ENCODE results near the gene CCDC33. TPM values are rescaled to one million over a fixed set of nuclear protein-coding genes. Genes with fewer than 3 reads are reported as not detected.

Gene CCDC33
- total RNA-seq, 1 experiment from 2014 or later = 0.15 TPM

DNA sequence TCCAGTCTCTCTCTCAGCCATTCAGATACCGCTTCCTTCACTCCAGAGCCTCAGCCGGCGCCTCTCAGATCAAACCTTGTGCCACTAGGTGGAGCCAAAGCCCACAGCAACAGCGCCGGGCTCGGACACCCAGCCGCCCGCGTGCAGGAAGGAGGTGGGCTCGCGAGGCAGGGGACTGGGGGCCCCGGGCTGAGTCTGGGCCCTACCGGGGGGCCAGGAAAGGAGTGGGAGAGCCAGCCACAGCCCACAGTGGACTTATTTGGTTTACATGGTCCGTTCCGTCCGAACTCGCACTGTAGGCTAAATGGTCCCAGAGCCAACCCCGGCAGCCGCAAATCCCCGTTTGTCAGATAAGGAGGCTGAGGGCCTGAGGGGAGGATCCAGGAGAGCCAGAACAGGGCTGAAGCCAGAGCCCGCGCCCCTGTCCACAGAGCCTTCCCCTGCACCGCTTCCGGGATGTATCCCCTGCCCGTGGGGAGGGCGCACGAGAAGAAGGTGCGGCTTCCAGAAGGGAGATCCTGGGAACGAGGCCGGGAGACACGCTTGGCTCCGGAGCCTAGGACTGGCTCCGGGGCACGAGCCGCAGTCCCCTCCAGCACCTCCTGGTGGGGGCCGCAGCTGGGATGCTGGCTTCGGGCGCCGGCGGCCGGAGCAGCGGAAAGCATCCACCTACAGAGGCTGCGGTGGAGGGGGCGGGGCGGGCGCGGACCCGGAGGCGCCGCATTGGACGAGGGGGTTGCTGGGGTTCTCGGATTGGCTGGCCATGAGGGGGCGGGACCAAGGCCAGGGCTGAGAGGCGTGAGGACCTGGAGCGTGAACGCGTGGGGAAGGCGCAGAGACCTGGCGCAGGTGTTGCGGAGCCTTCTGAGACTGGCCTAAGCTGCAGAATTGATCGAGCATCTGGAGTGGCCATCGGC lies 137.9 kb downstream of the CCDC33 start (continued):
- TF ChIP-seq, protein P1, sequence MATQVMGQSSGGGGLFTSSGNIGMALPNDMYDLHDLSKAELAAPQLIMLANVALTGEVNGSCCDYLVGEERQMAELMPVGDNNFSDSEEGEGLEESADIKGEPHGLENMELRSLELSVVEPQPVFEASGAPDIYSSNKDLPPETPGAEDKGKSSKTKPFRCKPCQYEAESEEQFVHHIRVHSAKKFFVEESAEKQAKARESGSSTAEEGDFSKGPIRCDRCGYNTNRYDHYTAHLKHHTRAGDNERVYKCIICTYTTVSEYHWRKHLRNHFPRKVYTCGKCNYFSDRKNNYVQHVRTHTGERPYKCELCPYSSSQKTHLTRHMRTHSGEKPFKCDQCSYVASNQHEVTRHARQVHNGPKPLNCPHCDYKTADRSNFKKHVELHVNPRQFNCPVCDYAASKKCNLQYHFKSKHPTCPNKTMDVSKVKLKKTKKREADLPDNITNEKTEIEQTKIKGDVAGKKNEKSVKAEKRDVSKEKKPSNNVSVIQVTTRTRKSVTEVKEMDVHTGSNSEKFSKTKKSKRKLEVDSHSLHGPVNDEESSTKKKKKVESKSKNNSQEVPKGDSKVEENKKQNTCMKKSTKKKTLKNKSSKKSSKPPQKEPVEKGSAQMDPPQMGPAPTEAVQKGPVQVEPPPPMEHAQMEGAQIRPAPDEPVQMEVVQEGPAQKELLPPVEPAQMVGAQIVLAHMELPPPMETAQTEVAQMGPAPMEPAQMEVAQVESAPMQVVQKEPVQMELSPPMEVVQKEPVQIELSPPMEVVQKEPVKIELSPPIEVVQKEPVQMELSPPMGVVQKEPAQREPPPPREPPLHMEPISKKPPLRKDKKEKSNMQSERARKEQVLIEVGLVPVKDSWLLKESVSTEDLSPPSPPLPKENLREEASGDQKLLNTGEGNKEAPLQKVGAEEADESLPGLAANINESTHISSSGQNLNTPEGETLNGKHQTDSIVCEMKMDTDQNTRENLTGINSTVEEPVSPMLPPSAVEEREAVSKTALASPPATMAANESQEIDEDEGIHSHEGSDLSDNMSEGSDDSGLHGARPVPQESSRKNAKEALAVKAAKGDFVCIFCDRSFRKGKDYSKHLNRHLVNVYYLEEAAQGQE (IDR thresholded peaks at IDR 0.05; ENCODE audit: low read depth) = no peak
- TF ChIP-seq SP1 (IDR thresholded peaks at IDR 0.05; ENCODE audit: low read depth) = no peak
- TF ChIP-seq EZH2phosphoT487 (IDR thresholded peaks at IDR 0.05; ENCODE audit: borderline replicate concordance) = no peak
- TF ChIP-seq, protein P2, sequence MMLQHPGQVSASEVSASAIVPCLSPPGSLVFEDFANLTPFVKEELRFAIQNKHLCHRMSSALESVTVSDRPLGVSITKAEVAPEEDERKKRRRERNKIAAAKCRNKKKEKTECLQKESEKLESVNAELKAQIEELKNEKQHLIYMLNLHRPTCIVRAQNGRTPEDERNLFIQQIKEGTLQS (IDR thresholded peaks at IDR 0.05) = no peak
- peak; percentile 40; the same call in 1 of the 2 replicates for TF ChIP-seq POLR2AphosphoS5 (IDR thresholded peaks at IDR 0.05; ENCODE audit: low read depth, low read length)
- TF ChIP-seq EGR1 (IDR thresholded peaks at IDR 0.05; ENCODE audit: low read depth) = no peak
- no peak for TF ChIP-seq TCF7L2 (IDR thresholded peaks at IDR 0.05; ENCODE audit: borderline replicate concordance, extremely low read depth, insufficient read depth, insufficient read length)
- TF ChIP-seq CBX3 (IDR thresholded peaks at IDR 0.05; ENCODE audit: low read depth) = no peak
- TF ChIP-seq POLR2A (IDR thresholded peaks at IDR 0.05; ENCODE audit: borderline replicate concordance, extremely low read depth, insufficient read depth, insufficient read length) = peak; percentile 47
- no peak for TF ChIP-seq ZFX (IDR thresholded peaks at IDR 0.05)
- TF ChIP-seq, protein P3, sequence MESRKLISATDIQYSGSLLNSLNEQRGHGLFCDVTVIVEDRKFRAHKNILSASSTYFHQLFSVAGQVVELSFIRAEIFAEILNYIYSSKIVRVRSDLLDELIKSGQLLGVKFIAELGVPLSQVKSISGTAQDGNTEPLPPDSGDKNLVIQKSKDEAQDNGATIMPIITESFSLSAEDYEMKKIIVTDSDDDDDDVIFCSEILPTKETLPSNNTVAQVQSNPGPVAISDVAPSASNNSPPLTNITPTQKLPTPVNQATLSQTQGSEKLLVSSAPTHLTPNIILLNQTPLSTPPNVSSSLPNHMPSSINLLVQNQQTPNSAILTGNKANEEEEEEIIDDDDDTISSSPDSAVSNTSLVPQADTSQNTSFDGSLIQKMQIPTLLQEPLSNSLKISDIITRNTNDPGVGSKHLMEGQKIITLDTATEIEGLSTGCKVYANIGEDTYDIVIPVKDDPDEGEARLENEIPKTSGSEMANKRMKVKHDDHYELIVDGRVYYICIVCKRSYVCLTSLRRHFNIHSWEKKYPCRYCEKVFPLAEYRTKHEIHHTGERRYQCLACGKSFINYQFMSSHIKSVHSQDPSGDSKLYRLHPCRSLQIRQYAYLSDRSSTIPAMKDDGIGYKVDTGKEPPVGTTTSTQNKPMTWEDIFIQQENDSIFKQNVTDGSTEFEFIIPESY (IDR thresholded peaks at IDR 0.05; ENCODE audit: extremely low read depth, insufficient replicate concordance, low read length) = no peak
- no peak for TF ChIP-seq RAD21 (IDR thresholded peaks at IDR 0.05; ENCODE audit: low read depth)
- no peak for TF ChIP-seq YY1 (IDR thresholded peaks at IDR 0.05; ENCODE audit: extremely low read depth, insufficient replicate concordance, low read depth, low read length)

Data from HCT116 (cell line).